ENCODE data around the gene PRXL2C.
"Not testable (repeated sequence)": the region's sequence is repeated elsewhere in the genome, so short reads cannot be mapped to it uniquely, and the experiment has no call there.

The PRXL2C gene, protein sequence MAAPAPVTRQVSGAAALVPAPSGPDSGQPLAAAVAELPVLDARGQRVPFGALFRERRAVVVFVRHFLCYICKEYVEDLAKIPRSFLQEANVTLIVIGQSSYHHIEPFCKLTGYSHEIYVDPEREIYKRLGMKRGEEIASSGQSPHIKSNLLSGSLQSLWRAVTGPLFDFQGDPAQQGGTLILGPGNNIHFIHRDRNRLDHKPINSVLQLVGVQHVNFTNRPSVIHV

DNA sequence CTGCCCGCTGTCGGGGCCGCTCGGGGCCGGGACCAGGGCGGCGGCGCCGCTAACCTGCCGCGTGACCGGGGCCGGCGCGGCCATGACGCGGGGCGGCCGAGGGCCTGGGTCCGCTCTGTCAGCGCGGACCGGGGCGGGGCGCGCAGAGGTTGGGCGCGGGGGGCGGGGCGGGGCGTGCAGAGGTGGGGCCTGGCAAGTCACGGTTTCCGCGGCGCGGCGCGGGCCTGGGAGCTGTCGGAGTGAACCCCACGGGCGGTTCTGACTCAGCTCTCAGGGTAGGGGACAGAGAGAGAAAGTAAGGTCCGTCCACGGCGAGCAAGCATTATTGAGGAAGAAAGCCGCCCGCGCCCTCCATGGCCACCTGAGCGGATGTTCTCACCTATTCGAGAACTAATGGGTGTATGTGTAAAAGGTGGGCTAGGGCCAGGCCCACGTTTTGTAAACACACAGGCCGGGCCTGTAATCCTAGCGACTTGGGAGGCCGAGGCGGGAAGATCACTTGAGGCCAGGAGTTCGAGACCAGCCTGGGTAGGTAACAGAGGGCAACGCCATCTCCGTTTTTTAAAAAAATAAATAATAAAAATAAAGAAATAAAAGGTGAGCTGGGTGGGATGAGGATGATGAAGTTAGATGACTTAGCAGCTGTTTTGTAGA, at the start of gene PRXL2C:
PRXL2C (minus strand) TSS at position 120 of the 654 bp plus-strand sequence; CDS start at position 84, 36 bp downstream.
- peak; percentile 67 for DNase-seq (ENCODE audit: low read depth)
- peak; percentile 3; the same call in 1 of the 2 replicates for TF ChIP-seq MYC (IDR thresholded peaks at IDR 0.05; ENCODE audit: low read depth, low read length)
- TF ChIP-seq, protein P1, sequence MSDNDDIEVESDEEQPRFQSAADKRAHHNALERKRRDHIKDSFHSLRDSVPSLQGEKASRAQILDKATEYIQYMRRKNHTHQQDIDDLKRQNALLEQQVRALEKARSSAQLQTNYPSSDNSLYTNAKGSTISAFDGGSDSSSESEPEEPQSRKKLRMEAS (IDR thresholded peaks at IDR 0.05; ENCODE audit: low read depth, low read length), result no peak
- TF ChIP-seq, protein P2, sequence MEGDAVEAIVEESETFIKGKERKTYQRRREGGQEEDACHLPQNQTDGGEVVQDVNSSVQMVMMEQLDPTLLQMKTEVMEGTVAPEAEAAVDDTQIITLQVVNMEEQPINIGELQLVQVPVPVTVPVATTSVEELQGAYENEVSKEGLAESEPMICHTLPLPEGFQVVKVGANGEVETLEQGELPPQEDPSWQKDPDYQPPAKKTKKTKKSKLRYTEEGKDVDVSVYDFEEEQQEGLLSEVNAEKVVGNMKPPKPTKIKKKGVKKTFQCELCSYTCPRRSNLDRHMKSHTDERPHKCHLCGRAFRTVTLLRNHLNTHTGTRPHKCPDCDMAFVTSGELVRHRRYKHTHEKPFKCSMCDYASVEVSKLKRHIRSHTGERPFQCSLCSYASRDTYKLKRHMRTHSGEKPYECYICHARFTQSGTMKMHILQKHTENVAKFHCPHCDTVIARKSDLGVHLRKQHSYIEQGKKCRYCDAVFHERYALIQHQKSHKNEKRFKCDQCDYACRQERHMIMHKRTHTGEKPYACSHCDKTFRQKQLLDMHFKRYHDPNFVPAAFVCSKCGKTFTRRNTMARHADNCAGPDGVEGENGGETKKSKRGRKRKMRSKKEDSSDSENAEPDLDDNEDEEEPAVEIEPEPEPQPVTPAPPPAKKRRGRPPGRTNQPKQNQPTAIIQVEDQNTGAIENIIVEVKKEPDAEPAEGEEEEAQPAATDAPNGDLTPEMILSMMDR (IDR thresholded peaks at IDR 0.05; ENCODE audit: low read depth, low read length), result no peak
- no peak for TF ChIP-seq POLR2A (IDR thresholded peaks at IDR 0.05; ENCODE audit: extremely low read depth, insufficient read length)
- H3K4me3 ChIP-seq (ENCODE audit: low read depth, low read length), result peak within 1 kb of the TSS; percentile 64

DNA sequence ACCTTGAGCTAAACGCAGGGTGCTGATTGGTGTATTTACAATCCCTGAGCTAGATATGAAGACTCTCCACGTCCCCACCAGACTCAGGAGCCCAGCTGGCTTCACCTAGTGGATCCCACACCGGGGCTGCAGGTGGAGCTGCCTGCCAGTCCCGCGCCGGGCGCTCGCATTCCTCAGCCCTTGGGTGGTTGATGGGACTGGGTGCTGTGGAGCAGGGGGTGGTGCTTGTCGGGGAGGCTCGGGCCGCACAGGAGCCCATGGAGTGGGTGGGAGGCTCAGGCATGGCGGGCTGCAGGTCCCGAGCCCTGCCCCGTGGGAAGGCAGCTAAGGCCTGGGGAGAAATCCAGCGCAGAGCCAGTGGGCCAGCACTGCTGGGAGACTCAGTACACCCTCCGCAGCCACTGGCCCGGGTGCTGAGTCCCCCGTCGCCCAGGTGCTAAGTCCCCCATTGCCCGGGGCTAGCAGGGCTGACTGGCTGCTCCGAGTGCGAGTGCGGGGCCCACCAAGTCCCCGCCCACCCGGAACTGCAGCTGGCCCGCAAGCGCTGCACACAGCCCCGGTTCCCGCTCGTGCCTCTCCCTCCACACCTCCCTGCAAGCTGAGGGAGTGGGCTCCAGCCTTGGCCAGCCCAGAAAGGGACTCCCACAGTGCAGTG, 45.7 kb upstream of the PRXL2C start:
- not testable (repeated sequence) for H3K4me3 ChIP-seq (ENCODE audit: low read depth, low read length); DNase-seq (ENCODE audit: low read depth)

DNA sequence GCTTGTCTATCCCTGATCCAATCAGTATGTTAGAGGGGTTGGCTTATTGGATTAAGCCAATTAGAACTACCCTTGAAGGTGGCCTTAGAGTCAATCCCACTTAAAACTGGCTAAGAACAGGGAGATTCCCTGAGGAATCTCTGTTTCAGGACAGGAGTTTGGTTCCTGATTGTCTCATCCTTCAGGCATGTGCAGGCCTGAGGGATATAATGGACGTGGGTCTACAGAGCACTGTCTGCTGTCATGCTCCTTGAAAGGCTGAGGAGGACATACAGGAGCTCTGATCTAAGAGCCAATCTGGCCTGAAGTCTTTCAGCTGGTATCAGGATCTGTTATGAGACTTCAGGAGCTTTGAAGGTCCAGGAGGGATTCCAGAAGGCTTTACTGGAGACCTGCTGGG, 36.2 kb upstream of the PRXL2C start:
- TF ChIP-seq, protein P2 (IDR thresholded peaks at IDR 0.05; ENCODE audit: low read depth, low read length), result no peak
- TF ChIP-seq POLR2A (IDR thresholded peaks at IDR 0.05; ENCODE audit: extremely low read depth, insufficient read length) (no peak), MYC (IDR thresholded peaks at IDR 0.05; ENCODE audit: low read depth, low read length) (no peak)
- TF ChIP-seq, protein P1 (IDR thresholded peaks at IDR 0.05; ENCODE audit: low read depth, low read length), result no peak

DNA sequence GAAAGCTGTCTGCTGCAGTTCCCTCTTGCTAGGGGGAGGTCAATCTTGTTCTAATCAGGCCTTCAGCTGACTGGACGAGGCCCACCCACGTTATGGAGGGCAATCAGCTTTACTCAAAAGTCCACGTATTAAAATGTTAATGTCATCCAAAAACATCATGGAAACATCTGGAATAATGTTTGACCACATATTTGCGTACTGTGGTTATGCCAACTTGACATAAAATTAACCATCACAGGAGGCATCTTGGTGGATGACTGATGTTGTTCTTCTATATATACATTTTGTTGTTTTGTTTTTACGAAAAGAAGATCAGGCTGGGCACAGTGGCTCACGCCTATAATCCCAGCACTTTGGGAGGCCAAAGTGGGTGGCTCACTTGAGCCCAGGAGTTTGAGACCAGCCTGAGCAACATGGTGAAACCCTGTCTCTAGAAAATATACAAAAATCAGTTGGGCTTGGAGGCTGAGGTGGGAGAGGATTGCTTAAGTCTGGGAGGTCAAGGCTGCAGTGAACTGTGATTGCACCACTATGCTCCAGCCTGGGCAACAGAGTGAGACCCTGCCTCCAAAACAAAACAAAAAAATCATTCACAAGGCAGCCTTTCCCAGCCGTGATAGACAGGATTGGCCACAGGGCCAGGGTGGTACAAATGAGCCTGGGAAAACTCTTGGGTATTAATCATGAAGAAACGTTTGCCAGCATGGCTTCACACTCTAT, 33.8 kb upstream of the PRXL2C start:
- H3K4me3 ChIP-seq (ENCODE audit: low read depth, low read length), result no peak overlapping the region
- TF ChIP-seq MYC (IDR thresholded peaks at IDR 0.05; ENCODE audit: low read depth, low read length) (no peak), POLR2A (IDR thresholded peaks at IDR 0.05; ENCODE audit: extremely low read depth, insufficient read length) (no peak)
- TF ChIP-seq, protein P2 (IDR thresholded peaks at IDR 0.05; ENCODE audit: low read depth, low read length), result no peak
- TF ChIP-seq, protein P1 (IDR thresholded peaks at IDR 0.05; ENCODE audit: low read depth, low read length), result no peak
- no peak for DNase-seq (ENCODE audit: low read depth)

More for the DNA sequence above, 36.2 kb upstream of the PRXL2C start:
- DNase-seq (ENCODE audit: low read depth), result no peak
- H3K4me3 ChIP-seq (ENCODE audit: low read depth, low read length), result no peak overlapping the region

DNA sequence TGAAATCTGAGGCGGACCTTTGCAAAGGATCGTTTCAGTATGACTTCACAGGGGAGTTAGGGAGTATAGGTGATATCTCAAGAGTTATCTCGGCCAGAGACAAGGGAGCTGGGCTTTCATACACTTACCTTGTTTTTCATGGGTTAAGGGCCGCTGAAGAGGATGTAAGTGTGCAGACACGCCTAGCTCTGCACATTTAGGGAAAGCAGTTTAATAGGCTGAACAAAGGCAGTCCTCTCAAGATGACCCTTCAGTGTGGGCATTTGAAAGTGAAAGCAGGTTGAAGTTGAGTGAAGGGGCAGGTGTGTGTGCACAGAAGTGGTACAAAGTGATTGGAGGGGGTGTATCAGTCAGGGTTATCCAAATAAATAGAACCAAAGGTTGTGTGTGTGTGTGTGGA, 33.1 kb upstream of the PRXL2C start:
- DNase-seq (ENCODE audit: low read depth), result no peak
- TF ChIP-seq MYC (IDR thresholded peaks at IDR 0.05; ENCODE audit: low read depth, low read length), result no peak
- TF ChIP-seq POLR2A (IDR thresholded peaks at IDR 0.05; ENCODE audit: extremely low read depth, insufficient read length), result no peak
- TF ChIP-seq, protein P1 (IDR thresholded peaks at IDR 0.05; ENCODE audit: low read depth, low read length), result no peak
- TF ChIP-seq, protein P2 (IDR thresholded peaks at IDR 0.05; ENCODE audit: low read depth, low read length), result no peak
- no peak overlapping the region for H3K4me3 ChIP-seq (ENCODE audit: low read depth, low read length)

Measured in NB4 (cell line).